SKM-1 (cell line): Measurements from ENCODE around the gene GAGE10.

ENCODE experiments used
- DNase-seq: peaks from one replicate; lab custom pipeline; 2025; ENCODE audit not compliant: unreplicated experiment; lab: John Stamatoyannopoulos, UW

Gene GAGE10, protein sequence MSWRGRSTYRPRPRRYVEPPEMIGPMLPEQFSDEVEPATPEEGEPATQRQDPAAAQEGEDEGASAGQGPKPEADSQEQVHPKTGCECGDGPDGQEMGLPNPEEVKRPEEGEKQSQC

DNA sequence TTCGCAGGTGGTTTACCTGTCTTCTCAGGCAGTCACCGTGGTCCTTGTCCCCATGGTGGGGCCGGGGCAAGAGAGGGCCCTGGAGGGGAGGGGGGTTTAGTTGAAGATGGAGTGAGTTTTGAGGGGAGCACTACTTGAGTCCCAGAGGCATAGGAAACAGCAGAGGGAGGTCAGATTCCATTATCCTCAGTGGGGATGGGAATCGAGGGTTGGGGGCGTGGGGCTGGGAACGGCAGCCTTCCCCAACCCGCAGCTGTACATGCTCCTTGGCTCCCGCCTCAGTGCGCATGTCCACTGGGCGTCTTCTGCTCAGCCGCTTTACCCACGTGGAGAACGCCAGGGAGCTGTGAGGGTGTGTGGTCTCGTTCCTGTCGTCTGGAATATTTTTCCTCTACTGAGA is at the start of gene GAGE10:
Gene GAGE10 (plus strand): TSS at position 301 of the 400 bp plus-strand sequence. CDS start 1,214 bp downstream, outside the sequence.
- DNase-seq = no peak

DNA sequence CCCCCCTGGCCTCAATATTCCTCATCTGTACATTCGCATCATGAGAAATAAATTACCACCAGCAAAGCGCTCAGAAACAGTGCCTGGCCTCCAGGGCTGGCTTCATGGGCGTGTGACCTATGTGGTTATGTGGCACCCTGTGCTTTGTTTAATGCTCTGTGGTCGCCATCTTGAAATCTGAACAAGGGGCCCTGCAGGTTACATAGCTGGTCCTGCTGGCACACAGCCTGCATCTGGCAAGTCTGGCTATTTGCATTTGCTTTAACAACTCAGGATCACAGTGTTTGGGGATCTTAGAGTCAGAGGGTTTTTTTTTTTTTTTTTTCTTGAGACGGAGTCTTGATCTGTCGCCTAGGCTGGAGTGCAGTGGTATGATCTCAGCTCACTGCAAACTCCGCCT is 48.8 kb upstream of the GAGE10 start:
- DNase-seq = no peak

DNA sequence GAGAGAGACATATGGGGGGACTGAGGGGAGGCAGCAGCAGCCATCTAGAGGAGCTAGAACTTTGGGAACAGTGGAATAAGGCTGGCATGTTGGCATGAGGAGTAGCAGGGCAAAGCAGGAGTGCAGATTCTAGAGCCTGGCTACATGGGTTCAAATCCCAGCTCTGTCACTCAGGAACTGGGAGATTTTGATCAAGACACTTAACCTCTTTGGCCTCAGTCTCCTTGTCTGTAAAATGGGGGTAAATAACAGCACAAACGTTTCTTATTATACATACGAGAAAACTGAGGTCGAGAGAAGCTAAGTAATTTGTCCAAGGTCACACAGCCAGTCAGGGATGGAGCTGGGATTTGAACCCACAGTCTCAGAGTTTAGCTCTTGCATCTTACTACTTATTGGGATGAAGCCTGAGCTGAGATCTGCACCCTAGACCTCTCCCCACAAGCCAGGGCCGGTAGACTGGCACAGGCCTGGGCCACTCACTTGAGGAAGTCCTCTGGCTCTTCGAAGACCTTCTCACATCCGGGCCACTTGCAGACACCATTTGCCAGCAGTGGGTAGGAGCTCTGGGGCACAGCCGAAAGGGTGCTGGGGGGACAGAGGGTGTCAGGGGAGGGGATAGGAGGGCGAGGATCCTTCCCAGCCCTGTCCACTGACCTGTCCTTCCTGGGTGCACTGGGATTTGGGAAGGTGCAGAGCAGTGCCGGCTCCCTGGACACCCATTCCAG is 47.0 kb upstream of the GAGE10 start:
- DNase-seq = no peak

DNA sequence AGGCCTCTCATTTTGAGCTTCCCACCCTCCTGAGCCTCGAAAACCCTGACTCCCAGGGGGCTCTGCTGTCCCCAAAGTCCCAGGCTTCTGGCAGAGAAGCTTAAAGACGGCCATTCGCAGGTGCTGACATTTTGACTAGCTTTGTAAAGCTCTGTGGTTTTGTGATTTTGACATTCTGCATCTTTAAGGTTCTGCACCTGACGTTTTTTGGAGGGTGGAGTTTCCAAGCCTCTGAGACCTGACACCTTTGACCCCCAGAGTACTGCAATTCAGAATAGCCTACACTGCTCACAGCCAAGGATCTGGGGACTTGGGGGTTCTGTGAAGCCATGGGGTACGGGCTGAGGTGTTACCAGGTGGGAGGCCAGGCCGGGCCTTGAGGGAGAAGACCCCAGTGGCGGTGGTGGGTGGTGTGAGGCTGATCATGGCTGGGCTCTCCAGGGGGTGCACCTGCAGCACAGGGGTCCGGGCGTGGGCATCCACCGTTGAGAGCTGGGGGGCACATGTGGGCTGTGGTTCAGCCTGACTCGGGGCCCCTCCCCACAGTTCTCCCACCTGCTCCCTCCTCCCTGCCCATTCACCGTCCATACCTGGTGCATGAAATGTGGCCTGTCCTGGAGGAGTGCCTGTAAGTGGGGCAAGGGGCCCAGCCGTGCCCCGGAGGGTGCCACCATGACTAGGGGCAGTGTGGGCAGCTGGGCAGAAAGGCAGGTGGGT is 46.2 kb upstream of the GAGE10 start:
- no peak for DNase-seq

DNA sequence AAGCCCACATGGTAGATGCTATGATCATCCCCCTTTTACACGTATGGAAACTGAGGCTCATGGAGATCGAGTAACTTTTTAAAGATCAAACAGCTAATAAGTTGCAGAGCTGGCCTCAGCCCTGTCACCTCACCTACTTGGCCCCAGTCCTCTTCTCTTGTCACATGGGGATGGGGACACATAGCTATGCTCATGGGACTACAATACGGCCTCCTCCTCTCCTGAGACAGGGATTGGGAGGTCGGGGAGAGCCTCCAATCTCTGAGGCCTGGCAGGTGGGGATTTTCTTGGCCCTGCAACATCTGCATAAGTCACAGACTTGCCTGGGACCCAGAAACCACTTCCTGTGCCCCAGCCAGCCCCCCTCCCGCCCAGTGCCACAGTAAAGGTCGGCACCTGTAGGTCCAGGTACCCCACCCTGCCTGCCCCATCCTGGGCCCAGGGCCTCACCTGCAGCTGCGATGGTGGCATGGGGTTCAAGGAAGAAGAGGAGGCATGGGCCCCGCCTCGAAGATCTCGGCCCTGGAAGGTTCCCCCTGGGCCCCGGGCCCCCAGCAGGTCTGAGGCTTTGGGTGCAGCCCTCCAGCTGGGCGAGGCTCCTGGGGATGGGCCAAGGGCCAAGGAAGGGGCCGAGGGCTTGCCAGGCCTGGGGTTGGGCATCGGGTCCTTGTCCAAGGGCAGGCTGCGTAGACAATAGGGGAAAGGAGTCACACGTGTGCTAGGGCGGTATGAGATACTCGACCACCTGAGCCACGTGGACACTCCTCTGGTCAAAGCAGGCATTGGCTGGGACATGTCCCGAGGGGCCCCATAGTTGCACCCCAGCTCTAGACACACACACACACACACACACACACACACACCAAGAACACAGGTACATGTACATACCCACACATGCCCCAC is 45.3 kb upstream of the GAGE10 start:
- no peak for DNase-seq

DNA sequence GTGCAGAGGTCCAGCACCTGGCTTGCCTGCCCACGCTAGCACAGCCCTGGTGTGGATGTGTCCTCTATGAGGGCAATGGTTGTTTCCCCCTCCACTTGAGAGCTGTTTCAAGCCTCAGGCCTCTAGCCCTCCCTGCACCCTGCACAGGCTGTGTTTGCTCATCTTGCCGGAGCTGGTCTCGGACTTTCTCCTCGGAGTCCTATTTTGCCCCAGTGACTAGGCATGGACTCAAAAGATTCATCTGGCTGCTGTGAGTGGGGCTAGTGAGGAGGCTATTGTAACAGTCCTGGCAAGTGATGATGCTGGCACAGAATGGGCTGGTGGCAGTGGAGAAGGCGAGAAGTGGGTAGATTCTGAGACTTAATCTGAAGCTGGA is 44.7 kb upstream of the GAGE10 start:
- DNase-seq = no peak

DNA sequence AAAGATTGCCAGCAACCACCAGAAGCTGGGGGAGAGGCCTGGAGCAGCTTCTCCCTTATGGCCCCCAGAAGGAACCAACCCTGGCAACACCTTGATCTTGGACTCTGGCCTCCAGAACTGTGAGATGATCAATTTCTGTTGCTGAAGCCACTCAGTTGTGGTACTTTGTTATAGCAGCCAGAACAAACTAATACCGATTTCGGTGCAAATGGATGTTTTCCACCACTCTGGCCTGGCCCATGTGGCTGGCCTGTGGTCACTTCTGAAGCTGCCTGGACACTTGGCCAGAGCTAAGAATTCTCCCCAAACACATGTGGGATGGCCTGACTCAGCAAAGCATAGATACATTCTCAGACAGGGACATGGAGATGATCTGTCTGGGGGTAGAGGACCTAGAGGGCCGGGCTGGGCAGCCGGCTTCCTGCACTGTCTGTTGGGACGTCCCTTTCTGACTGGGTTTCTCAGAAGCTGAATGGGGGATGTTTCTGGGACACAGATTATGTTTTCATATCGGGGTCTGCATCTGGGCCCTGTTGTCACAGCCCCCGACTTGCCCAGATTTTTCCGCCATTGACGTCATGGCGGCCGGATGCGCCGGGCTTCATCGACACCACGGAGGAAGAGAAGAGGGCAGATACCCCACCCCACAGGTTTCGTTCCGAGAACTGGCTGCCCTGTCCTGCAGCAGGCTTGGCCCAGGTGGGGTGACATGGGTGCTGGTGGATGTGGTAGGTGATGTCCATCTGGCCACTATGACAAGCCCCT is 43.0 kb upstream of the GAGE10 start:
- DNase-seq = no peak

DNA sequence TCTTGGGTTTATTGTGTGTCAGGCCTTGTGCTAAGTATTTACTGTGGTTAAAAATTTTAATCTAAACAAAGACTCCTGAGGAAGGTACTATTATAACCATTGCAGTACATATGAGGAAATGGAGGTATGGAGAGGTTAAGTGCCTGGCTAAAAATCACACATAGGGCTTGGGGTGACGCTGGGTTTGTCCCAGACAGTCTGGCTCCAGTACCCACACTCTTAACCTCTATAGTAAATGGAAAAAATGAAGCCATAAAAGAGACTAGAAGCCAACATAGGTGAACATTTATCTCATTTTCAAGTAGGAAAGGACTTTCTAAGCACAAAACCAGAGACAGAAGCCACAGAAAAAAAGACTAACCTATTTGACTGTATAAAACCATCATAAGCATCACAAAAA is 40.8 kb upstream of the GAGE10 start:
- no peak for DNase-seq

DNA sequence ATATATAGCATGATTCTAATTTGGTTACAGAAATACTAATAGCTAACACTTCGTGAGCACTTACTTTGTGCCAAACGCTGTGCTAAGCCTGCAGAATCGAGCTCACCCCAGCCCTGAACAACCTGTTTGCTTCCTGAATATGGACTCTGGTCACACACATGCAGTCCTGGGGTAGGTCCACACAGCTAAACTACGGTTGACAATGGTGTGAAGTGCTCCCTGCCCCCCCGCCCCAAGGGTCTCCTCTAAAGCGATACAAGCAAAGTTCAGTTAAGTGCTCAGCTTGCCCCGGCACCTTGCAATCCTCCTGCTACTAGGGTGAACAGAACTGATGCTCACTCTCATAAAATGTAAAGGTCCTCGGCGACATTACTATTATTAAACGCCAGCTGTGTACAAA is 39.8 kb upstream of the GAGE10 start:
- no peak for DNase-seq

DNA sequence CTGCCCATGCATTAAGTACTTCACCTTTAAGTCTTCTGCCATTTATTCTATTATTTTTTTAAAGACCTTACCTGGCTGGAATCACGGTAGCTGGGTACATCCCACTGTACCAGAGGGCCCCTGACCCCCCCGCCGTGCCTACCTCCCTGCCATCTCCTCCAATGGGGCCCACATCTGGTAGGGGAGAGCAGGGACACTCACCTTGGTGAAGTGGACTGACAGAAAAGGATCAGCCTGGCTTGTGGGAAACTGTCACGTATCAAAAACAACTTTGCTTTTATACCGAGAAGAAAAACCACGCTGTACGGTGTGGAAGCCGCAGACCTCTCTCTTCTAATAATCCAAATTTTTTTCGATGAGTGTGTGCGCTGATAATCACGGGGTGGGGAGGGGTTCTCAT is 39.0 kb upstream of the GAGE10 start, which contains the start of gene FOXP3:
Gene FOXP3 (minus strand): TSS at position 251 of the 400 bp plus-strand sequence. CDS start 6,205 bp downstream, outside the sequence.
- no peak for DNase-seq

DNA sequence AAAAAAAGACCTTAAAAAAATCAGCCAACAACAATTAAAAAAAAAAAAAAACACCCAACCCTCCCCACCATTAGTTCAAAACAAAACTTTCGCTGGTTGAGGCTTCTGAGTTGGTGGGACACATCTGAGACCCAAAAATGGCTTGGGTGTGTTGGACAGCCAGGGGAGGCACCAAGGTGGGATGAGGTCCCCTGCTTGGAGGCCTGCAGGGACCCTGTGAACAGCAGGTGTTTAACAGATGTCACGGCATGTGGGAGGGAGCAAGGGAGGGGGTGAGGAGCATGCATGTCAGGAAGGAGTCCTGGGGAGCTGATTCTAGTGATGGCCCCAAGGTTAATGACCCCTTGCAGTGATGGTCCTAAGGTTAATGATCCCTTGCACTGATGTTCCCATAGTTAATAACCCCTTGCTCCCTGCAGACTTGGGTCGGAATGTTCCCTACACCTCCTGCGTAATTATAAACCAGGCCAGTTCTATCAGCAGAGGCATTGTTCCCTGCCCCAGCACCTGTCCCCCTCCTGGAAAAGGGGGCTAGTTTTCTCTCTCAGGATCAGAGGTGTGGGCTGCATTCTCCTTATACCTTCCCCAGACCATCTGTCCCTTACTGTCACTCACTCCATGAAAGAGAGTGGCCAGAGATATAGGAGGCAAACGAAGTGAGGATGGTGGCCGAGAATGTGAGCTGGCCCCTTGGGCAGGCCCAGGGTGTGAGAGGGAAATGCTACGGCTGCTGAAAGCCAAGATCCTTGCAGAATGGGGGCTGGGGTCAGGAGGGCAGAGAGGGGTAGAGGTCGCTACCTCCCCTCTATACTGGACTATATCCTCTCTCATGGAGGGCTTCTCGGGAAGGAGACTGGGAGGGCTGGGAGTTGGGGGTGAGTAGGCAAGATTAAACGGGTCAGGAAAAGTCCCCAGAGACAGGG is 36.7 kb upstream of the GAGE10 start:
- no peak for DNase-seq

DNA sequence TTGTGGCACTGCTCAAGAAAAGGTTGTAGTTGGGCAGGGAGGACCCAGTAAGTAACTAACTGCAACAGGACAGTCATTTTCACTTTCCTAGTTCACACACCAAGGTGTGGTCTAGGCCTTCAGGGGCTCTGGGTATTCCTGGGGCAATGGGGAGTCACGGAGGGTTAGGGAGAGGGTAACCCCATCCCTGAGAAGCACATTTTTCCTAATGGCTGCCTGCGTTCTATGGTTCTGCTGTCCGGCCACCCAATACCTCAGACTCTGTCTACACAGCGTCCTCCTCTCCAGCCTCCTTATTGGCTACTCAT is 34.8 kb upstream of the GAGE10 start:
- DNase-seq = no peak

DNA sequence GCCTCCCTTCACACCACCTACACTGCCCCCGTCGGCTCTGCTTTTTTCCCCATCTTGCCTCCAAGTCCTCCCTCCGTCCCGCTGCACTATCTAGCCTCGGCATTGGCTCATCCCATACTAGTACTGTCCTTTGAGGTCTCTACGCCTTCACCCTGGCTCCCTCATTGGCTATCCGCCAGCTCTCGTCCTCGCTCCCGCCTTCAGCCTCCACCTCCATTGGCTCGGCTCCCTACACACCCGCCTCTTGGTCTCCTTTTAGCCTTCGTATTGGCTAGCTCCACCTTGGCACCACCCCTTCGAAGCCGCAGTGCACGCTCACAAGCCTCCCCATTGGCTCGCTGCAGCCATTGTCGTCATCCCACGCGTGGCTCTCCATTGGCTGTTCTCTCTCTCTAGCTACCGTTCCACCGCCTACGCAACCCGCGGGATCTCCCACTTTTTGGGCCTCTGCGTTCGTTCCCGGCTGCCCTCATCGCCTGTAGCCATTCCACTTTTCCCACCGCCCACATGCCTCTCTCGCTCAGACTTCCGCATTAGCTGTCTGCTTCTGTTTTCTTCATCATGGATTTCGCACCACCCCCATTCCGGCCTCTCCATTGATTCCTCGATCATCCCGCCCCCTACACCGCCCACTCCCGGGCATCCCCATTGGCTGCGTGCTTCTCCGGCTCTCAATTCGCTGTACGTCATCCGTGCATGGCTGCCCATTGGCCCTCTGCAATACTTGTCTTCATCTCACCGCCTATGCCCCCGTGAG is 34.3 kb upstream of the GAGE10 start:
- DNase-seq = peak; percentile 83

DNA sequence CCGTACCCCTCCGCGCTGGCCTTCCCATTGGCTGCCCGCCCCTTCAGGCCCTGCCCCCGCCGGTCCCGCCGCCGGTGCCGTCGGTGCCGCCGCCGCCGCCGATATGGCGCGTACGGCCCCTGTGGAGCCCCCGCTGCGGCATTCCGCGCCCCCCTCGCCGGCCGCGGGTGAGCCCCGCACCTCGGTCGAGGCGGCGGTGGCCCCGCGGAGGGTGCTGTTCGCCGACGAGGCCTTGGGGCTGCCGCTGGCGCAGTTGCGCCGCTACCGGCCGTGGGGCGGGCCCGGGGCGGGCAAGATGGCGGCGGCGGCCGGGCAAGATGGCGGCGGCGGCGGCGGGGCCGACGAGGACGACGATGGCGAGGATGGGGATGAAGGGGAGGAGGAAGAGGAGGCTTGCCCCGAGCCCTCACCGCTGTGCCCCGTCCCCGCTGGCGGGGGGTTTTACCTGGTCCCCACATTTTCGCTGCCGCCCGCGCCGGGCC is 33.6 kb upstream of the GAGE10 start, which contains the start of gene PPP1R3F:
Gene PPP1R3F (plus strand): TSS at position 27 of the 482 bp plus-strand sequence. CDS start 77 bp downstream, at position 104.
- DNase-seq = no peak

DNA sequence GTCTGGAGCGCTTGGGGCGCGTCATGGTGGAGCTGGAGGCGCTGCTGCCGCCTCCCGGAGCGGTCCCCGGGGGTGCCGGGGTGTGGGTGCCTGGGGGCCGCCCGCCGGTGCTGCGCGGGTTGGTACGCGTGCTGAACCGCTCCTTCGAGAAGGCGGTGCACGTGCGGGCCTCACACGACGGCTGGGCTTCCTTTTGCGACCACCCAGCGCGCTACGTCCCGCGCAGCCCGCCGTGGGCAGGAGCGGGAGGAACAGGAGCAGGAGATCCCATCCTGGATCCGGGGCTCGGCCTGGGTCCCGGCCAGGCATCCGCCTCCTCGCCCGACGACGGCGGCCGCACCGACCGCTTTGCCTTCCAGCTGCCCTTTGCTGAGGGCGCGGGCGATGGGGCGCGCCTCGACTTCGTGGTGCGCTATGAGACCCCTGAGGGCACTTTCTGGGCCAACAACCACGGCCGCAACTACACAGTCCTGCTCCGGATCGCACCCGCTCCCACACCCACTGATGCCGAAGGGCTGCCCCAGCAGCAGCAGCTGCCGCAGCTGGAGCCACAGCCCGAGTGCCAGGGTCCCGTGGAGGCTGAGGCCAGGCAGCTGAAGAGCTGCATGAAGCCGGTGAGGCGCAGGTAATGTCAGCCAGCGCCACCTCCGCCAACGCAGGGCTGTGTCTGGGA is 33.1 kb upstream of the GAGE10 start:
- no peak for DNase-seq

DNA sequence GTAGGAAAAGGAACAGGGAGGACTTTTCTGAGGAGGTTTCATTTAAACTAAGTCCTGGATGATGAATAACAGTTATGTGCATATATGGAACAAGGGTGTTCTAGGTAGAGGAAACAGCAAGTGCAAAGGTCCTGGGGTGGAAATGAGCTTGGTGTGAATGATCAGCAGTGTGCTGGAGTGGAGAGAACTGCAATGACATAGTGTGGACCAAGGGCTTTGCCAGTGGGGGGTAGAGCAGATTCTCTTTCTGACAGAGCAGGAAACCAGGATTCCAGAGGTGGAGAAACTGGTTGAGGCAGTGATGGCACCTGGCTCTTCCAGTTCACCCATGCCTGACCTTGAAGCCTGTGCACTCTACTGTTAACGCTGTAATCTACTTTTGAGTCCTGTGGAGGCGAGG is 32.1 kb upstream of the GAGE10 start:
- DNase-seq = no peak

DNA sequence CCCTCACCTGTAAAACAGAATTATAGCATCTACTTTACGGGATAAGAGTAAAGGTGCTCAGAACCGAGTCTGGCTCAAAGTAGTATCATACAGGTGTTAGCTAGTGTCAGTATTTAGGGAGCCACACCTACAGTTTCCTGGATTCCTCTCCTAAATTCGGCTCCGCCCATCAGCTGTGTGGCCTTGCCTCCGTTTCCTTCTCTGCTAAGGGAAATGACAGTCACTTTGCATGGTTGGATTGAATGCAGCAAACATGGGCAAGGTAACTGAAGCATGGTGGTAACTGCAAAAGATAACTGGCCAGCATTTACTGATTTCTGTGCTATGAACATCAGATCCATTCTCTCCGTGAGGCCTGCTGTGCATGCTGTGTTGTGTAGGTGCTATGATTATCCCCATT is 31.0 kb upstream of the GAGE10 start:
- DNase-seq = no peak

DNA sequence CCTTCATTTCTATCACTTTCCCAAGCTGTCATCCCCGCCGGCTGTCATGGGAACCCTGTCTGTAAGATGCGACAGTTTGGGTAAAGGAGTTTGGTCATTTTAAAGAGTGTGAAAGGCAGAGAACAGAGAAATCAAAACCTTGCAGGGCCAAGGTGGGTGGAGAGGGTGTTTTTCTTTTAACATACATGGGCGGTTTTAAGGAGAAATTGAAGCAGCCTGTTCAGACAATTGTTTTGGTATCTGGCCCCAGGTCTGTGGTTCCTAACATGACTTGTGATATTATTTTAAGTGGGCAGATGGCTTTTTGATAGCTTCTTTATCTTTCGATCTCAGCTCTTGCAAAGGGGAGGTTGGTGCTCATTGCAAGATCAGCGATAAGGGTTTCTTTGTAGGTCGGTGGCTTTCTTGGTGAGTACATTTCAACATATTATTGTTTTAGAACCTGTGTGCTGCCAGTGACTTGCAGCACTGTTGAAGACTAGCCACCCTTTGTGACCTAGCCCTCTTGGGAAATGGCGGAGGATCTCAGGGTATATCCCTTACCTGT is 30.2 kb upstream of the GAGE10 start:
- no peak for DNase-seq
